NCI-H187 (cell line): ENCODE data around the gene ADGRG3.
A peak's percentile ranks its signal among the peaks of the same experiment; 100 is the strongest.

Experiments
- DNase-seq, 2 experiments: peaks; one replicate each; lab custom pipeline; 2025; lab: John Stamatoyannopoulos, UW

ADGRG3 gene

DNA sequence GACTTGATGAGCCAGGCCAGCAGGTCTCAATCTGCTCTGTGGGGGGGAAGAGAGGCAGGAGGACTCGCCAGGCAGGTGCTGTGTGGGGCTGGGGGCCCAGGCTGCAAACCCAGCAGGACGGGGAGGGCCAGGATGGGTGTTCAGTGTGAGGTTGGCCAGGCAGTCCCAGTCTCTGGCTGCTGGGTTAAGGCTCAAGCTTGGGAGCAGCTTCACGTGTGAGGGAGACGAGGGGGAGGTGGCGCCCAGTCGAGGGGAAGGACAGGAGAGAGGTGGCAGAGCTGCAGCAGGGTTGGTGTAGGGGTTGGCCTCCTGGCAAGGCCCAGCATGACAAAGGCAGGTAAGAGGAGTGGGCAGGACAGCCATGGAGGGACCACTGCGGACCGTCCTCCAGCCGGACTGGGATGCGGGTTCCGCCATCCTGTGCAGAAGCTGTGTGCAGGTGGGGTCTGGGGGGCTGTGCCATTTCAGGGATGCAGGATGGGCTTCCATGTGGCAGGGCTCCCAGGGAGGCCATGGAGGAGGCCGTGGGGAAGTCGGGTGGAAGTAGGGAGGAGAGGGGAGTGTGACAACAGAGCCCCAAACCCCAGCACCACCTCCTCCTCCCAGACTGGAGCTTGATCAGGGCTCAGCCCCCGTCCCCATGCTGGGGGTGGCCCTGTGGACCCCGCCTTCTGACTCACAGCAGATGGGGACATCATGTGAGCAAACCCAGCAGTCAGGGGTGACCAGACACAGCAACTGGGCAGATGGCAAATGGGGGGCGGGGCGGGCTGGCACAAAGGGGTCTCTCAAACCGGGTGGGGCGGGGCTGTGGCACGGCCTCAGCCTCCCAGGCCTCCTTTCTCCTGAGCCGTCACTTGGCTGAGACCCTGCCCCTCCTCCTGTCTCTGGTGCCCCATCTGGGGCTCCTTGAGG, 36.9 kb upstream of the ADGRG3 start:
- DNase-seq, result no peak

GRCh38 chr16:57632568-57632967, 35.5 kb upstream of the ADGRG3 start:
- no peak for DNase-seq

DNA sequence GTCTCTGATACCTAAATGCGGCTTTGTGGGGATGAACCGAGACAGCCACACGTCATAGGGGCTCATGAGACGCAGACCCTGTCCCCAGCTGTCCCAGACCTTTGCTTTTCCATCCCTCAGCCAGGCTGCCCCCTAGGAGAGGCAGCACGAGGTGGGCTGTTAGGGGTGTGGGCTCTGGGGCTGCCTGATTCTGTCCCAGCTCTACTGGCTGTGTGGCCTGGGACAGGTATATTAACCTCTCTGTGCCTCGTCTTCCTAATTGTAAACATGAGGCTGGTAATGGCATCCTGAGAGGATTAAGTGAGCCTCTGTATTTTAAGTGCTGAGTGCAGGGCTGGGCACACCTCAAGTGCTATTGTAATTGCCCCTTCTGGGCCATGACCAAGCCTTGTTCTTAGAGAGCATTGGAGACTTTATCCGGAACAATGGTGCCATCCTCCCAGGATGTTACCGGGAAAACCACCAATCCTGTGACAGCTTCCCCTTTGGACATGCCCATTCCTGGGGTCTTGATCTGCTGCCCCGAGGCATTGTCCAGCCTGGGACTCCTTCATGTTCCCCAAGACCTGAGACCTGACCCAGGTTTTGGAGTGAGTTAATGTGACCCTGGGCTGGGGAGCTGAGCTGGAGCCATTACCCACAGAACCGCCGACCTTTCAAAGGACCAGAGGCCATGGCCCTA, 34.6 kb upstream of the ADGRG3 start:
- no peak for DNase-seq

- no peak for DNase-seq
Measured at GRCh38 chr16:57634171-57634570, 33.9 kb upstream of the ADGRG3 start.

GRCh38 chr16:57635266-57636097, 32.6 kb upstream of the ADGRG3 start:
- no peak for DNase-seq

- no peak for DNase-seq
Measured at GRCh38 chr16:57636184-57636583, 31.9 kb upstream of the ADGRG3 start.

GRCh38 chr16:57637020-57637419, 31.1 kb upstream of the ADGRG3 start:
- DNase-seq, result no peak

DNA sequence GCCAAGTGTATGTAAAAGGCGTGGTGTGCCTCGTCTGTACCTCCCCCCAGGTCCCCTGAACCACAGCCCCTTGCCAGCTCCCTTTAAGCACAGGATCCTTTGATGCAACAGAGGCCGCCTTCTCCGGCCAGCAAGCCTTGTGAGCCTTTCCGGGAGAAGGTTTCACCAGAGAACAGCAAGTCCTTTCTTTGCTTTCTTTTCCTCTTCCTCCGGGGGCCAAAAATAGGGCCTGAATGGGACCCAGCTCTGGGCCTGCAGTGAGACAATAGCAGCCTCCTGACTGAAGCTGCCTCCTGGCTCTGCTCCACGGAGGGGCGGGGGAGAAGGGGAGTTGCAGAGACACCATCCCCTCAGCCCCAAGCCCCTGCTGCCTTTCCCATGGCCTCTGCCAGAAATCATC, 30.7 kb upstream of the ADGRG3 start:
- DNase-seq, result no peak

GRCh38 chr16:57637965-57638364, 30.1 kb upstream of the ADGRG3 start:
- DNase-seq, result no peak

GRCh38 chr16:57638381-57638780, 29.7 kb upstream of the ADGRG3 start:
- DNase-seq, result no peak

GRCh38 chr16:57639172-57639887, 28.8 kb upstream of the ADGRG3 start:
- peak; percentile 4 to 26 for DNase-seq

DNA sequence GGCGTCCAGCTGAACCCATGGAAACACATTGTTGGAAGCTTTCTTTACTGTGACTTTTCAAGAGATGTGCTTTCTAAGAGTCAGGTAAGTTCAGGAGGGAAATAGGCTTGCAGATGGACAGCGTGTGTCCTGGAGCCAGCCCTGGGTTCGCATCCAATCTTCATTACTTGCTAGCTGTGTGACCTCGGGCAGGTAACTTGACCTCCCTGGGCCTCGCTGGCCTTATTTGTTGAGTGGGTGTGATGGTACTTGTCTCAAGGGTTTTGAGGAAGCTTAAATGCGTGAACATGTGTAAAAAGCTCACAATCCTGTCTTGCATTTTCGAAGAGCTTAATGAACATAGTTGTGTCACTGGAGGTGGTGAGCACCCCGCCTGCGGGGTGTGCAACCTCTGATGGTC, 27.9 kb upstream of the ADGRG3 start:
- DNase-seq, result no peak

DNA sequence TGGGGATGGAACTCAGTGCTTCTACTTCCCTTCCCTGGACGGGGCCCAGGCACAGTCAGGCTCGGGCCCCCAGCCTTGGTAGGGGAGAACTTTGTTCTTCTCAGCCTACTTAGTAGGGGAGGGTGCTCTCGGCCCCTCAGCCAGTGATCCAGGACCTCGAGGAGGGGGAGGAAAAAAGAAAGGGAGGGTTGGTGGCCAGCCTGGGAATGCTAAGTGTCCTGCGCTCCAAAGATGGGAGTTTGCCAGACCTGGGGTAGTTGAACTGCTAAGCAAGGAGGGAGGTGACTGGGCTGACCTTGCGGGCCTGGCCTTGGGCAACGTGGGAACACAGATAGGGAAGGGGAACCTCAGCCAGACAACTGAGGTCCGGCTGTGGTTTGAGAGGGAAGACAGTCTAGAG, 27.5 kb upstream of the ADGRG3 start:
- DNase-seq, result no peak

- DNase-seq, result no peak
Measured at GRCh38 chr16:57642160-57643135, 25.7 kb upstream of the ADGRG3 start.

DNA sequence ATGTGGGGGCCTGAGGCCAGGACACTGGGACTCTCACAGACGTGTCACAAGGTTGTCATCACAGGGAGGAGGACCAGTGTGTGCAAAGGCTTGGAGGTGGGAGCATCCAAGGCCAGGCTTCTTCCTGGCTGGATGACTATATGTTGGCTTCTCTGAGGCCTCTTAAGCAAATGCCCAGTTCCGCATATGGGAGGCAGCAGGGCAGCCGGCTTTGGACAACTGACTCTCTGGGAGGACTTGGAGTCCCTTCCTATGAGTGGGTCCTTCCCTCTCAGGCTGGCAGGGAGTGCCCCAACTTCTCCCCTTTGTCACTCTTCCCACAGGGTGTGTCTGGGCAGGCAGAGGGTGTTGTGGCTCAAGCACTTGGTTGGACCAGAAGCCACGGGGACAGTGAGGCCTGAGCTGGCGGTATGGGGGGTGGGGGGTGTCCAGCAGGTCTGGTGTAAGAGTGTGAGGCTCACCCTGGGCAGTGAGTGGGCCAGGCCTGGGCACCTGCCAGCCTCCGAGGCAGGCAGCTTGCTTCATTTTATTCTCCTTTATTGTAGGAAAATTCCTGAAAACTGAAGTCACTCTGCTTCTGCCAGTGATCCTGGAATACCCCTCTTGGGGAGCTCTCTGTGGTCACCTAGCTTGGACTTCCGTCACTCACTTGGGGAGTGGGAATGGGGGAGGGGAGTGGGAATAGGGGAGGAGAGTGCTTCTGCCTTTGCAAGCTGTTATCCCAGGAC, 24.8 kb upstream of the ADGRG3 start:
- DNase-seq, result no peak

DNA sequence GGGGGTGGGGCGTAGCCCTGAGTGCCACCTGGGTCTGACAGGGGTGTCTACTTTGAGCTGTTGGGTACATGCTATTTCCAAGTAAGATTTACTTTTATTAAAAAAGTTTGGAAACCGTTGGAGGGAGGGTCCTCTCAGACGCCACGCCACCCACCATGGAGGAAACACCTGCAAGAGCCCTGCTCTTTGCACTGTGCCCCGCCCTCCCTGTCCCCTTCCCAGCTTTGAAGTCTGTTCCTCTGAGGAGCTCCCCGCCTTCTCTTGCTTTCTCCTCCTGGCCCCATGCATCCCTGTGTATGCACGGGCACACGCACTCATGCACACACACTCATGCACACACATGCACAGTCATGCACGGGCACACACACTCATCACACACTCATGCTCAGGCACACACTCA, 24.2 kb upstream of the ADGRG3 start:
- DNase-seq, result no peak

DNA sequence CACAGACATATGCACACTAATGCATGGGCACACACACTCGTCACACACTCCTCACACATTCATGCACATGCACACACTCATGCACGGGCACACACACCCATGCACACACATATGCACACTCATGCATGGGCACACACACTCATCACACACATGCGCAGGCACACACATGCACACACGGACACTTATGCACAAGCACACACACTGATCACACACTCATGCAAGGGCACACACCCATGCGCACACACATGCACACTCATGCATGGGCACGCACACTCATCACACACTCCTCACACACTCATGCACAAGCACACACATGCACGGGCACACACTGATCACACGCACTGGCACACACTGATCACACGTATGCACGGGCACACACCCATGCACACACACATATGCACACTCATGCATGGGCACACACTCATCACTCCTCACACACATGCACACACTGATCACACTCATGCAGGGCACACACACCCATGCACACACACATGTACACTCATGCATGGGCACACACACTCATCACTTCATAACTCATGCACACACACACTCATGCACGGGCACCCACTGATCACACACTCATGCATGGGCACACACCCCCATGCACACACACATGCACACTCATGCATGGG, 23.6 kb upstream of the ADGRG3 start:
- DNase-seq, result no peak

GRCh38 chr16:57645169-57645568, 22.9 kb upstream of the ADGRG3 start:
- DNase-seq, result no peak

GRCh38 chr16:57645691-57646387, 22.3 kb upstream of the ADGRG3 start:
- DNase-seq, result no peak
